OCI-LY3 (cell line): Measurements from ENCODE around the gene CLCN4.

Experiments used
- H2AFZ ChIP-seq: fragments of 200-600, 300-600 bp; shearing (Covaris generic); 2 replicates; pipeline ENCODE4 v1.6.0; 2014; ENCODE audit warnings: antibody characterized with exemption, low read depth, low read length
- H3K27ac ChIP-seq: fragments of 200-600, 300-600 bp; sonication (generic); 2 replicates; pipeline ENCODE4 v1.5.1; 2014; ENCODE audit warnings: mild to moderate bottlenecking, low read length, moderate library complexity, mixed read lengths
- H3K27me3 ChIP-seq: fragments of 200-600, 300-600 bp; sonication (generic); 2 replicates; pipeline ENCODE4 v1.6.1; 2014; ENCODE audit warnings: low read depth, low read length, mixed read lengths
- H3K36me3 ChIP-seq: fragments of 200-600, 300-600 bp; sonication (generic); replicated peaks from 2 replicates; pipeline ENCODE3; 2014; ENCODE audit warnings: low read depth, low read length, mixed read lengths
- H3K4me1 ChIP-seq: fragments of 300-600, 200-600 bp; sonication (generic); 2 replicates; pipeline ENCODE4 v1.6.1; 2014; ENCODE audit warnings: low read length, mixed read lengths
- H3K4me2 ChIP-seq: fragments of 200-600, 300-600 bp; sonication (generic); 2 replicates; pipeline ENCODE4 v1.6.1; 2014; ENCODE audit warnings: low read length, mixed read lengths
- H3K4me3 ChIP-seq: fragments of 300-600, 200-600 bp; sonication (generic); 2 replicates; pipeline ENCODE4 v1.5.1; 2014; ENCODE audit warnings: antibody characterized with exemption, mild to moderate bottlenecking, low read length, moderate library complexity
- H3K79me2 ChIP-seq: fragments of 300-600, 200-600 bp; shearing (Covaris generic); 2 replicates; pipeline ENCODE4 v1.6.1; 2014; ENCODE audit warnings: mild to moderate bottlenecking, low read length, mixed read lengths
- H3K9ac ChIP-seq: fragments of 300-600, 200-600 bp; shearing (Covaris generic); 2 replicates; pipeline ENCODE4 v1.6.0; 2014; ENCODE audit warnings: mild to moderate bottlenecking, low read length, moderate library complexity
- H3K9me3 ChIP-seq: fragments of 200-600, 300-600 bp; shearing (Covaris generic); 2 replicates; pipeline ENCODE4 v1.6.1; 2014; ENCODE audit warnings: low read length, mixed read lengths; ENCODE audit not compliant: insufficient read depth
- H4K20me1 ChIP-seq: fragments of 200-600, 300-600 bp; sonication (generic); 2 replicates; pipeline ENCODE4 v1.6.1; 2016; ENCODE audit warnings: low read length, mixed read lengths; ENCODE audit not compliant: insufficient read depth
- CTCF ChIP-seq: fragments of 200-600, 300-600 bp; sonication (generic); IDR thresholded peaks from 2 replicates; pipeline ENCODE4 v1.5.1; 2014; ENCODE audit warnings: antibody characterized with exemption, low read length, low read depth
- EZH2phosphoT487 ChIP-seq: fragments of 200-600 bp; shearing (Covaris generic); IDR thresholded peaks from 2 replicates; pipeline ENCODE4 v1.6.1; 2018; ENCODE audit warnings: antibody characterized with exemption, mixed run types, low read depth

The CLCN4 gene

GRCh38 chrX:10178866-10179463 lies 22.2 kb downstream of the CLCN4 start:
- Histone ChIP-seq H2AFZ (no peak overlapping the region), H3K4me1 (no peaks in the 10 kb centered on the region), H3K4me3 (no peak overlapping the region), H3K9me3 (no peaks in the 10 kb centered on the region), H3K27ac (no peak overlapping the region), H3K36me3 (no peaks in the 10 kb centered on the region), H3K9ac (no peak overlapping the region), H3K4me2 (no peak overlapping the region), H3K79me2 (no peaks in the 10 kb centered on the region), H4K20me1 (no peaks in the 10 kb centered on the region), H3K27me3 (peaks cover 14% of the 10 kb centered on the region; the same call in 1 of the 2 replicates)
- TF ChIP-seq CTCF, result no peak
- no peak for TF ChIP-seq EZH2phosphoT487

GRCh38 chrX:10183760-10184159 lies 27.0 kb downstream of the CLCN4 start:
- TF ChIP-seq EZH2phosphoT487 (no peak), CTCF (no peak)
- Histone ChIP-seq H2AFZ (no peak overlapping the region), H3K36me3 (no peaks in the 10 kb centered on the region), H4K20me1 (no peaks in the 10 kb centered on the region), H3K4me3 (no peak overlapping the region), H3K9me3 (no peaks in the 10 kb centered on the region), H3K79me2 (no peaks in the 10 kb centered on the region), H3K4me2 (no peak overlapping the region), H3K27ac (no peak overlapping the region), H3K9ac (no peak overlapping the region), H3K4me1 (no peaks in the 10 kb centered on the region), H3K27me3 (peaks cover 7% of the 10 kb centered on the region; the same call in 1 of the 2 replicates)

GRCh38 chrX:10184411-10184810 lies 27.6 kb downstream of the CLCN4 start:
- Histone ChIP-seq H3K9me3 (no peaks in the 10 kb centered on the region), H3K4me1 (no peaks in the 10 kb centered on the region), H3K36me3 (no peaks in the 10 kb centered on the region), H3K79me2 (no peaks in the 10 kb centered on the region), H2AFZ (no peak overlapping the region), H3K27me3 (peaks cover 4% of the 10 kb centered on the region; the same call in 1 of the 2 replicates), H3K9ac (no peak overlapping the region), H4K20me1 (no peaks in the 10 kb centered on the region), H3K4me2 (no peak overlapping the region), H3K4me3 (no peak overlapping the region), H3K27ac (no peak overlapping the region)
- TF ChIP-seq CTCF, result no peak

GRCh38 chrX:10186355-10186754 lies 29.6 kb downstream of the CLCN4 start:
- Histone ChIP-seq H2AFZ (no peak overlapping the region), H3K27ac (no peak overlapping the region), H3K36me3 (no peaks in the 10 kb centered on the region), H3K4me2 (no peak overlapping the region), H3K4me1 (peaks cover 6% of the 10 kb centered on the region; the same call in 1 of the 2 replicates), H3K79me2 (no peaks in the 10 kb centered on the region), H3K9ac (no peak overlapping the region), H3K9me3 (no peaks in the 10 kb centered on the region), H3K4me3 (no peak overlapping the region), H4K20me1 (no peaks in the 10 kb centered on the region), H3K27me3 (peaks cover 3% of the 10 kb centered on the region; the same call in 1 of the 2 replicates)
- TF ChIP-seq EZH2phosphoT487 (no peak), CTCF (no peak)
